Neuronal stem cell (in vitro differentiated cells): ENCODE data around the gene SUN5.

Source experiments
- DNase-seq: peaks from one replicate; pipeline ENCODE4 v3.0.0-alpha.2; 2013; ENCODE audit warnings: low spot score
- H2AFZ ChIP-seq: one replicate; pipeline ENCODE4 v1.6.1; 2013; ENCODE audit warnings: mild to moderate bottlenecking, low read length, inconsistent platforms
- H2AK5ac ChIP-seq: 2 replicates; pipeline ENCODE4 v1.6.1; 2013; ENCODE audit warnings: low read depth, mild to moderate bottlenecking, inconsistent platforms, low read length, moderate library complexity, mixed read lengths
- H2BK120ac ChIP-seq: 2 replicates; pipeline ENCODE4 v1.6.1; 2013; ENCODE audit warnings: low read depth, mild to moderate bottlenecking, inconsistent platforms, low read length, moderate library complexity, mixed read lengths
- H2BK12ac ChIP-seq: one replicate; pipeline ENCODE4 v1.6.1; 2013; ENCODE audit warnings: low read length, inconsistent platforms
- H2BK15ac ChIP-seq: 2 replicates; pipeline ENCODE4 v1.6.1; 2013; ENCODE audit warnings: mild to moderate bottlenecking, low read length, inconsistent platforms, mixed read lengths
- H2BK5ac ChIP-seq: one replicate; pipeline ENCODE4 v1.6.1; 2013; ENCODE audit warnings: inconsistent platforms, mild to moderate bottlenecking, low read length, moderate library complexity
- H3K14ac ChIP-seq: one replicate; pipeline ENCODE4 v1.6.1; 2013; ENCODE audit warnings: low read length, inconsistent platforms
- H3K18ac ChIP-seq: 2 replicates; pipeline ENCODE4 v1.6.1; 2013; ENCODE audit warnings: low read length, inconsistent platforms
- H3K23ac ChIP-seq: 2 replicates; pipeline ENCODE4 v1.6.1; 2013; ENCODE audit warnings: low read depth, mild to moderate bottlenecking, mixed read lengths, low read length, inconsistent platforms; ENCODE audit not compliant: poor library complexity
- H3K27ac ChIP-seq: replicated peaks from 3 replicates; pipeline ENCODE4 v1.5.1; 2013; ENCODE audit warnings: low read length, inconsistent platforms
- H3K27me3 ChIP-seq, 3 experiments: 2 replicates each; pipeline ENCODE4 v1.6.1; 2013; ENCODE audit warnings: low read length in 3 of 3, mild to moderate bottlenecking in 2 of 3, inconsistent platforms in 1 of 3, low read depth in 1 of 3, mixed read lengths in 1 of 3, moderate library complexity in 1 of 3; ENCODE audit not compliant: control insufficient read depth in 3 of 3, insufficient read depth in 3 of 3
- H3K36me3 ChIP-seq, 2 donors: replicated peaks in 1 of 2; 2 replicates each; pipeline ENCODE4 v1.6.1; 2013; ENCODE audit warnings: low read length in 2 of 2; ENCODE audit not compliant: control insufficient read depth in 2 of 2, insufficient read depth in 2 of 2
- H3K4ac ChIP-seq: 2 replicates; pipeline ENCODE4 v1.6.1; 2013; ENCODE audit warnings: inconsistent platforms, mild to moderate bottlenecking, low read length, moderate library complexity
- H3K4me1 ChIP-seq, 2 donors: 1 replicate in 1 of 2; 2 replicates in 1 of 2; pipeline ENCODE4 v1.6.1; 2013; ENCODE audit warnings: low read length in 2 of 2, low read depth in 1 of 2; ENCODE audit not compliant: control insufficient read depth in 2 of 2, insufficient read depth in 1 of 2
- H3K4me2 ChIP-seq: one replicate; pipeline ENCODE4 v1.6.1; 2013; ENCODE audit warnings: mild to moderate bottlenecking, low read length, inconsistent platforms; ENCODE audit not compliant: insufficient read depth, poor library complexity, severe bottlenecking
- H3K4me3 ChIP-seq, 2 donors: 2 replicates each; pipeline ENCODE4 v1.5.1; 2013; ENCODE audit warnings: low read length in 2 of 2, mild to moderate bottlenecking in 2 of 2, inconsistent platforms in 1 of 2, moderate library complexity in 1 of 2
- H3K79me1 ChIP-seq: one replicate; pipeline ENCODE4 v1.6.1; 2013; ENCODE audit warnings: low read depth, mild to moderate bottlenecking, inconsistent platforms, low read length, moderate library complexity
- H3K9ac ChIP-seq: one replicate; pipeline ENCODE4 v1.6.1; 2013; ENCODE audit warnings: mild to moderate bottlenecking, low read depth, low read length, inconsistent platforms; ENCODE audit not compliant: poor library complexity
- H3K9me3 ChIP-seq, 2 donors: replicated peaks in 1 of 2; 2 replicates each; pipeline versions ENCODE3 to v1.6.1; 2013; ENCODE audit warnings: low read length in 2 of 2, mild to moderate bottlenecking in 2 of 2, inconsistent platforms in 1 of 2, low read depth in 1 of 2, mixed read lengths in 1 of 2, moderate library complexity in 1 of 2; ENCODE audit not compliant: control insufficient read depth in 2 of 2, insufficient read depth in 1 of 2
- H4K8ac ChIP-seq: one replicate; pipeline ENCODE4 v1.6.1; 2013; ENCODE audit warnings: low read depth, mild to moderate bottlenecking, inconsistent platforms, low read length, moderate library complexity
- H4K91ac ChIP-seq: one replicate; pipeline ENCODE4 v1.6.1; 2013; ENCODE audit warnings: low read length, low read depth, mild to moderate bottlenecking, inconsistent platforms; ENCODE audit not compliant: poor library complexity
- WGBS, 2 donors: extraction: QIAGEN DNeasy Blood & Tissue Kit; methylation state at CpG; one replicate each; pipeline ENCODE4 v1.1.7; 2013; ENCODE audit warnings: missing lambda C conversion rate in 2 of 2, mixed read lengths in 1 of 2; ENCODE audit not compliant: insufficient read length in 2 of 2, insufficient replicate concordance in 1 of 2; ENCODE audit errors: extremely low coverage in 2 of 2; 5-methylcytosine and 5-hydroxymethylcytosine counted together

SUN5 gene

DNA sequence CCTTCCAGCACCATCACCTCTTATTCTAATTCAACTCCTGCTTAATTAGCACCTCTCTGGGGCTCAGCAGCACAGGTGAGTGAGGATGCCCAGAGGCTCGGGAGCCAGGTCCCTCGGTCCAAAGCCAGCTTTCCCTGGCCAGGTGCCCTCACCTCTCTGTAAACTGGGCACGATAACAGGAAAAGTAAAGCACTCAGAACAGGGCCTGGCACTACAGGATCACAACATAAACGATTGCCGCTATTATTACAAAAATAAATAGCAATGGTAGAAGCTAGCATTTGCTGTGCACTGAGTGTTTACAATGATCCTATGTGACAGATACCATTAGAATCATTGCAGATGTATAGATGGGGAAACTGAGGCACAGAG lies 5.9 kb upstream of the SUN5 start:
- Histone ChIP-seq H3K4me2 (no peak overlapping the region), H3K14ac (no peak overlapping the region), H3K79me1 (no peaks in the 10 kb centered on the region), H3K4me3 (no peak overlapping the region), H3K23ac (no peak overlapping the region), H4K91ac (no peak overlapping the region), H3K9ac (no peak overlapping the region), H3K9me3 (peaks cover 0 to 5% of the 10 kb centered on the region in 2 donors), H2BK5ac (no peak overlapping the region), H2BK15ac (no peak overlapping the region), H4K8ac (no peak overlapping the region), H2AK5ac (no peak overlapping the region), H3K36me3 (no peaks in the 10 kb centered on the region), H3K4me1 (peaks cover 11 to 12% of the 10 kb centered on the region in 2 donors), H3K18ac (no peak overlapping the region), H2AFZ (no peak overlapping the region), H2BK120ac (no peak overlapping the region), H3K4ac (no peak overlapping the region), H3K27me3 (peaks cover 0 to 14% (median 0%) of the 10 kb centered on the region in 3 experiments), H3K27ac (no peak overlapping the region), H2BK12ac (no peak overlapping the region)
- DNase-seq, result no peak
- no CpG with 5 or more reads among the region's 5 CpGs for WGBS, 2 donors

DNA sequence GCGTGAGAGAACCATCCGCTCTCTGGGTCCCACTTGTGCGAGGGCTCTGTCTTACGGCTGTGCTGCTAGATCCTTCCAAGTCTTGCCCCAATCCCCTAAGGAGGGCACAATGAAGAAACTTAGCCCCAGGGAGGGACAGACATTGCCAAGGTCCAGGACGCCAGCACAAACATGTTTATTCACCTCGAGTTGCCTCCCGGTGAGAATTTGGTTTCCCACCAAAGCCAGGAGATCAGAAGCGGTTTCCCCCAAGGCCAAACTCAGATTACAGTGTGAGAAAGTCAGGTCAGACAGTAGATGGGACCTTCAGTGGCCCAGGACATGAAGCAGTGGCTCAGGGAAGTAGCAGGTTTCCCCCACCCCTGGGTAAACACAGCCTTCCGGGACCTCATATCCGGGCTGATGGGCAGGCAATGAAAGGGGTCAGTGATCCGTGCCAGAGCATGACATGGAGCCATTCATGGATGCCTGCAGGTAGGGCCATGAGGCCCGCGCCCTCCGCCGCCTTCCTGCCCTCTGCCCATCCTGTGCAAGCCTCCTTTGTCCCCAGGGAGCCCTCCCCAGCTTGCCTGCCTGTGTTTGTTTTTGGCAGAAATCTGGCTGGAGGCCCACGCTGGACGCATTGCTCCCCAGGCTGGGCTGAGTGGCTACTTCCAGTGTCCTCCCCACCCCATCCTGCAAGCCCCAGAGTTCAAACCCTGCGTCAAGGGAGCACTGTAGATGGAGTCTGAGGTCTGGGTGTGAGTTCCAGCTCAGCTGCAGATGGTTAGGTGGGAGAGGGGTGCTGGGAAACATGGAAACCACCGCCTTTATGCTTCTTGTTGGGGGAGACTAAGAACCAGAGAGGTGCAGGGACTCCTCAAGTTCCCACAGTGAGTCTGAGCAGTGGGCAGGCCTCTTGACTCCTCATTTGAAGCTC lies 5.2 kb upstream of the SUN5 start:
- Histone ChIP-seq H2AFZ (no peak overlapping the region), H3K36me3 (no peaks in the 10 kb centered on the region), H4K8ac (no peak overlapping the region), H3K9ac (no peak overlapping the region), H3K14ac (no peak overlapping the region), H2BK120ac (no peak overlapping the region), H2BK12ac (no peak overlapping the region), H3K4ac (no peak overlapping the region), H2AK5ac (no peak overlapping the region), H3K23ac (no peak overlapping the region), H3K4me3 (no peak overlapping the region), H3K4me2 (no peak overlapping the region), H3K4me1 (peaks cover 10 to 11% of the 10 kb centered on the region in 2 donors), H2BK5ac (no peak overlapping the region), H3K27me3 (peaks cover 0 to 8% (median 0%) of the 10 kb centered on the region in 3 experiments), H4K91ac (no peak overlapping the region), H3K27ac (no peak overlapping the region), H2BK15ac (peak overlapping the region; percentile 41), H3K79me1 (no peaks in the 10 kb centered on the region), H3K9me3 (peaks cover 0 to 5% of the 10 kb centered on the region in 2 donors), H3K18ac (peak overlapping the region; percentile 76)
- no peak for DNase-seq
- no CpG with 5 or more reads among the region's 19 CpGs for WGBS, 2 donors

DNA sequence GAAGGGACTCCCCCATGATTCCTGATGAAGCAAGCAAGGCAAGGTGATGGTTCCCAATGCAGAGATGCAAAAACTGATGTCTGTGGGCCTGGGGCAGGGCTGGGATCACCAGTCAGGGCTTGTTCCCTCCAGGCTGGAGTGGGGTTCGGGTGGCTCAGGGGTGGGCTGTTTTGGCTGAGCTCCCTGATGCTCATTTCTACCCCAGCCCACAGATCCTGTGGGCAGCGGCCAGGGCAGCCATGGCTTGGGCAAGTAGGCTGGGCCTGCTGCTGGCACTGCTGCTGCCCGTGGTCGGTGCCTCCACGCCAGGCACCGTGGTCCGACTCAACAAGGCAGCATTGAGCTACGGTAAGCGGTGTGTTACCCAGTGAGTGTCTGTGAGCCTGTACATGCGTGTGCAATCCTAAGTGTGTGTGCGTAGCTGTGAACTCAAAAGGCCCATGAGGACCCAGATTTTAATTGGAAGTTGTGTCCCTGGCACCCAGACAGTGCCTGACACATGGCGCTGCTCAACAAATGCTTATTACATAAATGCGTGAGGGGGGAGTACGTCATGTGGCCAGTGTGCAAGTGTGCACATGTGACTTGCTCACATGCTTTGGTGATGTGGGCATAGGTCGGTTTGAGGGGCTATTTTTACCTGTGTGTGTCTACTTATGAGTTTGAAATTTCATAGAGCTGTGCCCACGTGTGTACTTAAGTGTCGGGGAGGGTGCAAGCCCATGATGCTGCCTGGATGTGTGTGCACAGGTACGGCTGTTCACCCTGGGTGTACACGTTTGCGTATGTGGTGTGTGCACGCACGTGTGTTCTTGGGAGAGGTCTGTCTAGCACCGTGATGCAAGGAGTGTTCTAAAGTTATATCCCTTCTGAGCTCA lies 4.3 kb upstream of the SUN5 start:
- DNase-seq, result no peak
- peaks cover 0 to 5% of the 10 kb centered on the region in 2 donors for H3K9me3 ChIP-seq
- H2BK120ac ChIP-seq, result no peak overlapping the region
- H3K4me3 ChIP-seq, result no peak overlapping the region
- H3K14ac ChIP-seq, result no peak overlapping the region
- H3K4me1 ChIP-seq, result peaks cover 10 to 11% of the 10 kb centered on the region in 2 donors
- no peak overlapping the region for H3K27ac ChIP-seq
- no peaks in the 10 kb centered on the region for H3K79me1 ChIP-seq
- H2BK12ac ChIP-seq, result no peak overlapping the region
- peak overlapping the region; percentile 35 for H2AK5ac ChIP-seq
- no peak overlapping the region for H3K9ac ChIP-seq
- no peaks in the 10 kb centered on the region for H3K36me3 ChIP-seq
- H2AFZ ChIP-seq, result no peak overlapping the region
- no peak overlapping the region for H3K4ac ChIP-seq
- H2BK5ac ChIP-seq, result no peak overlapping the region
- no peak overlapping the region for H3K23ac ChIP-seq
- no peak overlapping the region for H4K91ac ChIP-seq
- peak overlapping the region; percentile 76 for H3K18ac ChIP-seq
- no peak overlapping the region for H4K8ac ChIP-seq
- H3K27me3 ChIP-seq, result peaks cover 0 to 5% (median 0%) of the 10 kb centered on the region in 3 experiments
- peak overlapping the region; percentile 18 for H2BK15ac ChIP-seq
- no peak overlapping the region for H3K4me2 ChIP-seq
- no CpG with 5 or more reads among the region's 23 CpGs for WGBS, 2 donors
